Measurements from ENCODE around the gene SERPINA6.
"Not testable (repeated sequence)": the region's sequence is repeated elsewhere in the genome, so short reads cannot be mapped to it uniquely, and the experiment has no call there.

Gene SERPINA6

GRCh38 chr14:94291906-94292525, 31.1 kb downstream of the SERPINA6 start:
- DNase-seq: no peak

DNA sequence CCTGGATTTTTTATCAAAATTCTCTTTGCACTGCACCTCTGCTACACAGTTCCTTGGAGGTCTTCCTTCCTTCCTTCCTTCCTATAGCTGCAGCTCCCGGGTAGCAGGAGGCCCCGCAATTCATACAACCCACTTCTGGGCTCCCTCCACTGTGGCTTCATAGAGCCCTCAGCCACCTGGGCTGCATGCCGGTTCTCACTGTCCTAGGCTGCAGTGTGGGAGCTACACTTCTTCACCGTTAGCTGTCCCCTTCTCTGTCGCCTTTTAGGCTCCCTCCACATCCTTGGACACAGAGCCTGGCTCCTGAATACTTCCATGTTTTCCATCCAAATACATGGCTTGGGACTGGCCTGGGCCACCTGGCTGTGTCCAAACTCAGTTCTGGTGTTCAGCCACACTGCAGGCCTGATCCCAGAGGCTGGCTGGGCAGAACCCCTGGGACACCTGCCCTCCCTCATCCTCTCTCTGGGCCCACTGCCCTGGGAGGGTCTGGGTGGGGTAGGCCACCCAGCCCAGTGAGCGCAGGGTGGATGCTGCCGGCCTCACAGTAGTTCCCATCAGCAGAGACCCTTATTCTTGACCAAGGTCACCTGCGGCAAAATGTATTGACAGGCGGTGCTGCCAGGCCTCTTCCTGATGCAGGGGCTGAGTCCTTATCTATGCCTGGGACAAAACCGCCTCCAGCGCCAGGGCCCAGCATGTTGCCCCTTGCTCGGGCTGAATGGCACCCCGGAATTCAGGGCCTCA, 31.8 kb downstream of the SERPINA6 start:
- DNase-seq: no peak

DNA sequence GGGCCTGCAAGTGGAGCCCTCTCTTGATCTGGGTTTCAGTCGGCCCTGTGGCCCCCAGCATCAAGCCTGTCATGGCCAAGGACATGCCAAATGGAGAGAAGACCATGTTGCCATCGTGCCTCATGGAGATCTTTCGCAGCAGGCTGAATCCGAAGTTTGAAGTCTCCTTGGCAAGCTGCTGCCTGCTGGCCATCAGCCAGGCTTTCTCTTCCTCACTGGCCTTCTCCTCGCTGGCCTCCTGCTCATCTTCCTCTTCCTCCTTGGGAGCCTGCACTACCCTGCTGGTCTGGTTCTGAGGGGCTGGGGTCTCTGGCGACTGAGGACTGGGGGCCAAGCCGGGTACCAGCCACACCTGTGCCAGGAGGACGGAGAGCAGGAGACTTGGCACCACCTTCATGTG, 32.9 kb downstream of the SERPINA6 start:
- DNase-seq: no peak

GRCh38 chr14:94288610-94289465, 34.3 kb downstream of the SERPINA6 start:
- no peak for DNase-seq

- DNase-seq: no peak
These were observed 38.0 kb downstream of the SERPINA6 start for GRCh38 chr14:94285158-94285557.

GRCh38 chr14:94284221-94284620, 38.9 kb downstream of the SERPINA6 start:
- no peak for DNase-seq

- no peak for DNase-seq
These were observed 40.0 kb downstream of the SERPINA6 start for GRCh38 chr14:94282991-94283723.

DNA sequence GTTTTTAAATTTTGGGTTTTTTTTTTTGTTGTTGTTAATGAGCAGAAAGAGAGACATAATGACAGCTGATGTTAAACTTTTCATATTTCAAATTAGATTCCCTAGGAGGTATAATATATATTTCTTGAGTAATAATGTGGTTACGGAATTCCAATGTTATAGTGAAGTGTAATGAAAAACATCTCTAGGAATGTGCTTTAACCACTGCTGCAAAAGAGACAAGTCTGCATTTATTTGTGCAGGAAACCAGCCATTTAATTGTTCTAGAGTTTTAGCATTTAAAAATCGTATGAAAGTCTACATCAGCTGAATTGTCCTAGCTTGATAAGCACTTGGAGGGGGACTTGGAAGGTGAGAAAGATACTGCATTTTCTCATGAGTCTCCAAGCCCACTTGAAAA, 44.4 kb downstream of the SERPINA6 start:
- no peak for DNase-seq

DNA sequence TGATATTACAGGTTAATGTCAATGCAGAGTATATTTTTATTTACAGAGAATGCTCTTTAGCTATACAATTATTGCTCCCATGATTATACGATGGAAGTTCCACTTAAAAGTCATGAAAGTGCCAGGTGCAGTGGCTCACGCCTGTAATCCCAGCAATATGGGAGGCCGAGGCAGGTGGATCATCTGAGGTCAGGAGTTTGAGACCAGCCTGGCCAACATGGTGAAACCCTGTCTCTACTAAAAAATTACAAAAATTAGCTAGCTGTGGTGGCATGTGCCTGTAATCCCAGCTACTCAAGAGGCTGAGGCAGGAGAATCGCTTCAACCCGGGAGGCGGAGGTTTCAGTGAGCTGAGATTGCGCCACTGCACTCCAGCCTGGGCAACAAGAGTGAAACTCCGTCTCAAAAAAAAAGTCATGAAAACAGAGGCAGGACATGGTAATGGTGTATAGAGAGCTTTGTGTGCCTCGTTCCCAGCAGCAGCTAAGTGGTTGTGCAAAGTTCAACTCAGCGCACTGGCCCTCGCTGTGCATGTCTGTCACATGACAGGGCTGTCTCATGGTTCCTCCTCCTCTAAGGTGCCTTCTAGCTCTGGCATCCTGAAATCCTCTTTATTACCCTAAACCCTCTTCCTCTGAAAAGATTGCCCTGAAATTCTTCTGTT, 46.1 kb downstream of the SERPINA6 start:
- not testable (repeated sequence) for DNase-seq

GRCh38 chr14:94269156-94269555, 54.0 kb downstream of the SERPINA6 start:
- no peak for DNase-seq

DNA sequence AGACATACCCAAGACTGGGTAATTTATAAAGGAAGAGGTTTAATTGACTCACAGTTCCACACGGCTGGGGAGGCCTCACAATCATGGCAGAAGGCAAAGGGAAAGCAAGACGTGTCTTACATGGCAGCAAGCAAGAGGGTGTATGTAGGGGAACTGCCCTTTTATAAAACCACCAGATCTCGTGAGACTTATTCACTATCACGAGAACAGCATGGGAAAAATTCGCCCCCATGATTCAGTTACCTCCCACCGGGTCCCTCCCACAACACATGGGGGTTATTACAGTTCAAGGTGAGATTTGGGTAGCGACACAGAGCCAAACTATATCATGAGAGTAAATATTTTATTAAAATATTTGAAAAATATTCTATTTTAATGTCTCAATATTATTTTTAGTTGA, 54.6 kb downstream of the SERPINA6 start:
- DNase-seq: not testable (repeated sequence)

DNA sequence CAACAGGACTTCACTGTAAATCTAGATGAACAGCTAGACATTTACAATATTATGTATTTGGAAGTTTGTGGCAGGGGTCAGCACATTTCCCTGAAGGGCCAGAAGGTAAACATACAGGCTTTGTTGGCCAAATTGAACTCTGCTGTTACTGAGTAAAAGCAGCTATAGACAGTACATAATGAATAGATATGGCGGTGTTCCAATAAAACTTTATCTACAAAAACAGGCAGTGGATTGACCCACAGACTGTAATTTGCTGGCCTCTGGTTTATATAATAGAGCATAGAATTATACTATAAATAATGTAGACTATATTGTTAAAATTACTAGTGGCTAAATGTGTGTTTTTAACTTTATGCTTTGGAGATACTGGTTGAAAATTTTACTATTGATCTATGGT, 55.8 kb downstream of the SERPINA6 start:
- no peak for DNase-seq

- DNase-seq: not testable (repeated sequence)
These were observed 58.9 kb downstream of the SERPINA6 start for GRCh38 chr14:94264195-94264594.
